Activated naive CD8-positive, alpha-beta T cell treated with anti-CD3 and anti-CD28 coated beads, Interleukin-2, amount 10 ng/mL, durations not matched to agents 7 days and 5 days (primary cell): ENCODE measurements around the gene NUTM2F. TPM values are rescaled to one million over a fixed set of nuclear protein-coding genes. Genes with fewer than 3 reads are reported as not detected.
"Not testable (repeated sequence)": the region's sequence is repeated elsewhere in the genome, so short reads cannot be mapped to it uniquely, and the experiment has no call there.

Source experiments
- ATAC-seq: fragments of 150-1000 bp; cut with Tn5 transposase; one replicate; pipeline ENCODE4 v1.10.0; 2021; ENCODE audit warnings: low read depth, moderate library complexity
- POLR2A ChIA-PET: fragments of 350-600 bp; sonication (Branson Sonifier 250); formaldehyde crosslinking; loops from one replicate; lab custom pipeline; 2021; ENCODE audit warnings: antibody characterized with exemption; lab: Charles Lee
- DNase-seq: peaks from one replicate; pipeline ENCODE4 v3.0.0; 2021
- H3K27ac Mint-ChIP-seq: one replicate; pipeline ENCODE4 v1.8.0; 2022; ENCODE audit warnings: mild to moderate bottlenecking, mixed read lengths
- H3K27me3 Mint-ChIP-seq: one replicate; pipeline ENCODE4 v1.8.0; 2022; ENCODE audit warnings: mild to moderate bottlenecking, moderate library complexity, mixed read lengths
- H3K36me3 Mint-ChIP-seq: one replicate; pipeline ENCODE4 v1.8.0; 2021; ENCODE audit warnings: mild to moderate bottlenecking, mixed read lengths
- H3K4me1 Mint-ChIP-seq: one replicate; pipeline ENCODE4 v1.8.0; 2021; ENCODE audit warnings: mixed read lengths
- H3K4me3 Mint-ChIP-seq: one replicate; pipeline ENCODE4 v1.8.0; 2022; ENCODE audit warnings: mild to moderate bottlenecking, moderate library complexity, mixed read lengths
- H3K9me3 Mint-ChIP-seq: one replicate; pipeline ENCODE4 v1.8.0; 2021; ENCODE audit warnings: mixed read lengths
- total RNA-seq, 2 experiments: library from RNA; stranded (reverse); gene quantifications; one replicate each; pipeline ENCODE4 v1.2.3, GENCODE V29; 2021

The NUTM2F gene, protein sequence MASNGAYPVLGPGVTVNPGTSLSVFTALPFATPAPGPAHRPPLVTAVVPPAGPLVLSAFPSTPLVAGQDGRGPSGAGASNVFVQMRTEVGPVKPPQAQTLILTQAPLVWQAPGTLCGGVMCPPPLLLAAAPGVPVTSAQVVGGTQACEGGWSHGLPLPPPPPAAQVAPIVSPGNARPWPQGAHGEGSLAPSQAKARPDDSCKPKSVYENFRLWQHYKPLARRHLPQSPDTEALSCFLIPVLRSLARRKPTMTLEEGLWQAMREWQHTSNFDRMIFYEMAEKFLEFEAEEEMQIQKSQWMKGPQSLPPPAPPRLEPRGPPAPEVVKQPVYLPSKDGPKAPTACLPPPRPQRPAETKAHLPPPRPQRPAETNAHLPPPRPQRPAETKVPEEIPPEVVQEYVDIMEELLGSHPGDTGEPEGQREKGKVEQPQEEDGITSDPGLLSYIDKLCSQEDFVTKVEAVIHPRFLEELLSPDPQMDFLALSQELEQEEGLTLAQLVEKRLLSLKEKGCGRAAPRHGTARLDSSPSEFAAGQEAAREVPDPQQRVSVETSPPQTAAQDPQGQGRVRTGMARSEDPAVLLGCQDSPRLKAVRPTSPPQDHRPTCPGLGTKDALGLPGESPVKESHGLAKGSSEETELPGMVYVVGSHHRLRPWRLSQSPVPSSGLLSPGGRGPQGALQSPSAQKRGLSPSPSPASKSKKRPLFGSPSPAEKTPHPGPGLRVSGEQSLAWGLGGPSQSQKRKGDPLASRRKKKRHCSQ
- not detected for total RNA-seq

DNA sequence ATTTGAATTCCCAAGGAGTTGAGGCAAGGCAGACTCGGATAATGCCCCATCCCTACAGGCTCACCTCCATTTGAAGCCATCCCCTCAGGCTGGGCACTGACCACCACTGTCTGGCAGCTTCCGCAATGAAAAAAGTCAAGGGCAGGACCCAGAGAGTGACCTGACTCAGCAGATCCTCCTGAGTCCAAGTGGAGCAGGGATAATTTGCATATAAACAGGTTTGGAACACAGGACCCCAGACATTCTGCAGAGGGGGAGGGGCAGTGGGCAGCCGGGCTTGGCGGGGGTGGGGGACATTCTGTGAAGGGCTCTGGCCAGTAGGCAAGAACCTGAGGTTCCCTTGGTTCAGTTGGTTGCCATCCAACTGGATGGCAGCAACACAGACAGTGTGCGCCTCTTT, at the start of gene NUTM2F:
NUTM2F (minus strand) TSS at position 101 of the 400 bp plus-strand sequence; CDS start at position 80, 21 bp downstream.
- H3K27me3 Mint-ChIP-seq, H3K36me3 Mint-ChIP-seq, DNase-seq, H3K27ac Mint-ChIP-seq, H3K4me3 Mint-ChIP-seq, H3K4me1 Mint-ChIP-seq, POLR2A ChIA-PET, ATAC-seq, H3K9me3 Mint-ChIP-seq: not testable (repeated sequence)

DNA sequence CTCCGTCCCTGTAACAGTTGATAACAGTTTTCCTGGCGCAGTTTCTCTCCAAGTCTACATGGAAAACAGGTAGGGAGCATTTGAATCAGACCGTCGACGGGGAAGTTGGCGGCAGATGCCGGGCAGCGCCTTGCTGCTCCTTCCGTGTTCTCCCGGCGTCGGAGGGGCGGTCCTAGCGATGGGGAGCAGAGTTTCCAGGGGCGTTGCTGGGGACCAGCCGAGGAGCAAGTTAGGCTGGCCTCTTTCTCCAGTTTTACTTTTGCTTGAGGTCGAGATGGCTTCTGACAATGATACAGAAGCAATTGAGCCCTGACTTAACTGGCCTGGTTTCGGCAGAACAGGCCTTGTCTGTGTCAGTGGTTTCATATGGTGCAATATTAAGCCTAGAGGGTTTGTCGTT, 46.8 kb upstream of the NUTM2F start:
- H3K4me1 Mint-ChIP-seq, H3K9me3 Mint-ChIP-seq, H3K36me3 Mint-ChIP-seq, H3K27me3 Mint-ChIP-seq, POLR2A ChIA-PET: not testable (repeated sequence)
- ATAC-seq (peak; percentile 51), DNase-seq (peak; percentile 38)
- Mint-ChIP-seq H3K27ac (peak overlapping the region; percentile 88), H3K4me3 (peak overlapping the region; percentile 90)

DNA sequence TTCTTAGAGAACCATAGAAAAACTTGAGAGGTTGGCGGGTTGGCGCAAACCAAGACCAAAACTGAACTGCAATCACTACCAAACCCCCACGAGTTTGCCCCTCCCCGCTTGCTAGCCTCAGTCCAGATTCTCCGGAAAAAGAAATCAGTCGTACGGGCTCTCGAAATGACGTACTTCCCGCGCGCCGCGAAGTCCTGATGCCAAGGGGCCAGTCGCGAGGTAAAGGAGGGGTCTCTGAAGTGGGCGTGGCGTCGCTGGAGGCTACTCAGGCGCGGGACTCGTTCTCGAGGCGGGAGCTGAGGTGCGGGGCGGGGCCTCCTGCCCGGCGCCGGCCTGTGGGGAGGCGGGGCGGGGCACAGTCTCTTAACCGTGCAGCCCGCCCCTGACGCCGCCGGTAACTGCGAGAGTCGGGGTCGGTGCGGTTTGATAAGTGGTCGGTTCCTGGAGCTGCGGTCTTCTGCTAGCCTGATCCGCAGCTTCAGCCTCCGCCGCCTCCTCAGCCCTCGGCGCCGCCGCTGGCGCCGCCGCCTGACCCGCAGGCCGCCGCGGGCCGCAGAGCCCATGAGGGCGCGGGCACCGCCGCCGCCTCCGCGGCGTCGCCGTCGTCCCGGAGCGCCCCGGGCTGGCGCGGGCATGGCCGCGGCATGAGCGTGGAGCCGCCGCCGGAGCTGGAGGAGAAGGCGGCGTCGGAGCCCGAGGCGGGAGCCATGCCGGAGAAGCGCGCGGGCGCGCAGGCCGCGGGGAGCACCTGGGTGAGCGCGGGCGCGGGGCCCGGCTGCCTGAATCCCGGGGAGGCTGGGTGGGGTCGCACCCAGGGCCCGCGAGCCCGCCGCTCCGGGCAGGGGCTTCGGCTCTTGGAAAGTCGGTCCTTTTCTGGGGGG, 46.0 kb upstream of the NUTM2F start:
- H3K4me1 Mint-ChIP-seq, H3K36me3 Mint-ChIP-seq, H3K9me3 Mint-ChIP-seq, H3K27me3 Mint-ChIP-seq, POLR2A ChIA-PET: not testable (repeated sequence)
- peak overlapping the region; percentile 88 for H3K27ac Mint-ChIP-seq
- ATAC-seq, result peak; percentile 97
- peak; percentile 91 for DNase-seq
- H3K4me3 Mint-ChIP-seq, result peak overlapping the region; percentile 90

DNA sequence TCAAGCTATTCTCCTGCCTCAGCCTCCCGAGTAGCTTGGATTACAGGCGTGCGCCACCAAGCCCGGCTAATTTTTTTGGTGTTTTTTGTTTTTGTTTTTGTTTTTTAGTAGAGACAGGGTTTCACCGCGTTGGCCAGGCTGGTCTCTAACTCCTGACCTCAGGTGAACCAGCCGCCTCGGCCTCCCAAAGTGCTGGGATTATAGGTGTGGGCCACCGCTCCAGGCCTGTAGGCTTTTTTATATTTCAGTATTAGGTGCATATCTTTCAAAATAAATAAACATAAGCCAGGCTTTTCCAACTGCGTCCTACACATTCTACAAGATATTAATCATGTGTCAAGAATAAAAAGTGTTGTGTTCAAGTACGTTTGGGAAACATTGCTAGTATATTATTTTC, 45.3 kb upstream of the NUTM2F start:
- H3K4me1 Mint-ChIP-seq, H3K36me3 Mint-ChIP-seq, POLR2A ChIA-PET, ATAC-seq, DNase-seq, H3K27me3 Mint-ChIP-seq, H3K9me3 Mint-ChIP-seq: not testable (repeated sequence)
- peak overlapping the region; percentile 87 for H3K27ac Mint-ChIP-seq
- peak overlapping the region; percentile 82 for H3K4me3 Mint-ChIP-seq

DNA sequence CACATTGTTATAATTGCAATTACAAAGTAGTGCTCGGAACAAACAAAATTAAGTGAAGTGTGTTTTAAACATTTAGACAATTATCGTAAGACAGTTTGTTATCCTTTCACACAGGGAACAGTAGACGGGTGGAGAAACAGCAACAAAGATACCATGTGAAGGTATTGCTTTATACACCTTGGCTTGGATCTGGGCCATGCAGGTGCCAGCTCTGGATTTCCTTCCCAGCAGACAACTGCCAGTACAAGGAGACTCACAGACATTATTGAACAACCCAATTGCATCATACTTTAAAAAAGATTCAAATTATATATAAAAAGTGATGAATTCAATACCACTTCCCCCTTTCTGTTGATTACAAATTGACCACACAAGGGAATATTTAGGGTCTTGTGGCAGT, 41.8 kb upstream of the NUTM2F start:
- ATAC-seq, H3K4me1 Mint-ChIP-seq, H3K27ac Mint-ChIP-seq, H3K27me3 Mint-ChIP-seq, POLR2A ChIA-PET, H3K36me3 Mint-ChIP-seq, H3K4me3 Mint-ChIP-seq, DNase-seq, H3K9me3 Mint-ChIP-seq: not testable (repeated sequence)

DNA sequence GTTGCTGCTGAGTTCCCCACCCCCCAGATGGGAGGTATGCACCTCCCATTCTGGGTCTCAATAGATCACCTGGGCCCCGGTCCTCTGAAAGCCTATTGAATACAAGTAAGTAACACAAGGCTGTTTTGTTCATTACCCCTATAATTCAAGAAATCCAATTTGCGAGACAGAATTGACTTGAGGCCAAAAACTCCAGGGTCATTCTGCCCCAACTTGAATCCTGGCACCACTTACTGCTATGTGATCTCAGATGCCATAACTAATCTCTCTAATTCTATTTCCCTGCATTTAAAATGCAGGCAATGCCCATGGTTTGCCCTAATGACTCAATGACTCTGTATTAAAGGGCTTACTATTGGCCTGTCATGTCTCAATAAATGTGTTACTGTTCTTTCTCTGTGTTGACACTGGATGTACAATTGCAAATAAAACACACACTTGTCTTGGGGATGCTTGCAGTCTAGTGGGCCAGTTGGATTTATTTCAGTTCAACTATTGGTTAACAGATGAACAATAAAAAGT, 35.7 kb upstream of the NUTM2F start:
- H3K27ac Mint-ChIP-seq, DNase-seq, H3K36me3 Mint-ChIP-seq, ATAC-seq, POLR2A ChIA-PET, H3K4me3 Mint-ChIP-seq, H3K9me3 Mint-ChIP-seq, H3K27me3 Mint-ChIP-seq, H3K4me1 Mint-ChIP-seq: not testable (repeated sequence)

DNA sequence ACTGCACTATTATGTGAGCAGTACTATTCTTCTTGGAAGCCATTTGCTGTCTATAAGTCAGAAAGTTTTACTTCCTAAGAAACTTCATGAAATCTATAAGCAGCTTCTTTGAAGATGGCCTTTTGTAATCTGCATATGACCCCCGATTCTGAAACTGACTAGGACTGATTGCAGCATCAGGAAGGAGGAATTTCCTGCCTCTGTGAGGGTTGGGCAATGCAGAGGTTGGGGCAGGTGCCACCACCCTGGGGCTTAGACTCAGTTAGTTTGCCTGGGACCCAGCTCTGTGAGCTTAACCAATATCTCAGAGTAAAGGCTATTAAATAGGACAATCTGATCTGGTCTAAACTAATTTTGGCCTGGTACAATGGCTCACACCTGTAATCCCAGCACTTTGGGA, 28.7 kb upstream of the NUTM2F start:
- H3K27me3 Mint-ChIP-seq, ATAC-seq, DNase-seq, H3K27ac Mint-ChIP-seq, H3K4me3 Mint-ChIP-seq, H3K4me1 Mint-ChIP-seq, H3K9me3 Mint-ChIP-seq, H3K36me3 Mint-ChIP-seq, POLR2A ChIA-PET: not testable (repeated sequence)

DNA sequence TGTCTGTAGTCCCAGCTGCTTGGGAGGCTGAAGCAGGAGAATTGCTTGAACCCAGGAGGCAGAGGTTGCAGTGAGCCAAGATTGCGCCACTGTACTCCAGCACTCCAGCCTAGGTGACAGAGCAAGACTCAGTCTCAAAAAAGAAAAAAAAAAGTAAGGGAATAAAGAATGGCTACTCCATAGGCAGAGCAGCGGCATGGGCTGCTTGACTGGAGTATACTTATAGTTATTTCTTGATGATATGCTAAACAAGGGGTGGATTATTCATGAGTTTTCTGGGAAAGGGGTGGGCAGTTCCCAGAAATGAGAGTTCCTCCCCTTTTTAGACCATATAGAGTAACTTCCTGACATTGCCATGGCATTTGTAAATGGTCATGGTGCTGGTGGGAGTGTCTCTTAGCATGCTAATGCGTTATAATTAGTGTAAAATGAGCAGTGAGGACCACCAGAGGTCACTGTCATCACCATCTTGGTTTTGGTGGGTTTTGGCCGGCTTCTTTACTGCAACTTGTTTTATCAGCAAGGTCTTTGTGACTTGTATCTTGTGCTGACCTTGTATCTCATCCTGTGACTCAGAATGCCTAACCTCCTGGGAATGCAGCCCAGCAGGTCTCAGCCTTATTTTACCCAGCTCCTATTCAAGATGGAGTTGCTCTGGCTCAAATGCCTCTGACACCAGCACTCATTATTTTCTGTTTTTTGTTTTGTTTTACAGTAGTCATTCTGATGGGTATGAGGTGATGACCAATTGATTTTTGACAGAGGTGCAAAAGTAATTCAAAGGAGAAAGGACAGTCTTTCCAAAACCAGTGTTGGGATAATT, 23.7 kb upstream of the NUTM2F start:
- H3K27ac Mint-ChIP-seq, H3K9me3 Mint-ChIP-seq, H3K36me3 Mint-ChIP-seq, H3K4me3 Mint-ChIP-seq, DNase-seq, POLR2A ChIA-PET, H3K27me3 Mint-ChIP-seq, H3K4me1 Mint-ChIP-seq, ATAC-seq: not testable (repeated sequence)

DNA sequence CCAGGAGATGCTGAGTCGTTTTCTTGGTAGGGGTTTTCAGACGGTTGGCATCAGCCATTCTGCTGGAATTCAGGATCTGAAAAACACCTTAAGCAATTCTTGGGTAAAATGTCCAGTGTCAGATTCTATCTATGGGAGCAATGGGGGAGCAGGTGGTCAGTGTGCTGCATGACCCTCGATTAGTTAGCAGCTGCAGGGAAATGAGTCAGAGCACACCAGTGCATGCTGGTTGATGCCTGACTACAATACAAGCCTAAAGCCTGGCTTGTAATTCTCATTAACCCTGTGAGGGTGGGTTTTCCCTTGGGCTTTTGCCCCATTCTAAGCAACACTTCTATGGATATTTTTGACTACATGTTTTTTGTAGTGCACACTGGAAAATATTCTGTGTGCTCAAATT, 20.3 kb upstream of the NUTM2F start:
- H3K27me3 Mint-ChIP-seq, ATAC-seq, H3K4me1 Mint-ChIP-seq, H3K36me3 Mint-ChIP-seq, H3K4me3 Mint-ChIP-seq, POLR2A ChIA-PET, H3K27ac Mint-ChIP-seq, H3K9me3 Mint-ChIP-seq, DNase-seq: not testable (repeated sequence)

DNA sequence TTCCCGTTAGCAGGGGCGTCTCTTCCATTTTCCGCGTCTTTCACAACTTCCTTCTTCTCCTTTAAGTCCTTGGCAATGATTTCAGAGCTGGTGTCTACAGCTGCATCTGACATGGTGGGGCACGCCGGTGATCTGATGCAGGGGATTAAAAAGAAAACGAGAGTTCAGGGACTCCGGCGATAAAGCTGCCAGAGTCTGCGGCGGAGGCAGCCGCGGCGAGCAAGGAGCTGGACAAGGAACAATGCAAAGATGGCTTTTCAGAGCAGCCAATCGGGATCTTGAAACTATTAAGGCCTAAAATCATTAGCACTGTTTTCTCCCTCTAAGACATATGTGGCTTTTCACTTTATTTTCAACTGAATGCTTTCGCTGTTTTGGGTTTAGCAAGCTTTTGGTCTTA, 19.0 kb upstream of the NUTM2F start:
- H3K4me1 Mint-ChIP-seq, H3K27ac Mint-ChIP-seq, H3K9me3 Mint-ChIP-seq, DNase-seq, ATAC-seq, H3K27me3 Mint-ChIP-seq, H3K36me3 Mint-ChIP-seq, H3K4me3 Mint-ChIP-seq, POLR2A ChIA-PET: not testable (repeated sequence)

DNA sequence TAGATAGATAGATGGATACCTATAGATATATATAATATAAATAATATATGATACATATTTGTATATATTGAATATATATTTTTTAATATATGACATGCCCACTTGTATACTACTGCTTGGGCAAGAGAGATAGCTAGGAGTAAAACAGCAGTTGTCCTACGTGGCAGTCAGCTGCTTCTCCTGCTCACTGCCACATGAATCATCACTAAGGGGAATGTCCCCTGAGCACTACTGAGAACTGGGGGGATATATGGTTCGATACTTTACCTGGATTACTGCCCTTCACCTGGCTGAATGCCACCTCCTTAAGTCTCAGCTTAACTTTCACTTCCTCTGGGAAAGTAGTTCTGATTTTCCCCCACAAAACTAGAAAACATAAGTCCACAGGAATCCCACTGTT, 13.3 kb upstream of the NUTM2F start:
- H3K4me3 Mint-ChIP-seq, H3K9me3 Mint-ChIP-seq, DNase-seq, H3K4me1 Mint-ChIP-seq, H3K27ac Mint-ChIP-seq, ATAC-seq, H3K27me3 Mint-ChIP-seq, POLR2A ChIA-PET, H3K36me3 Mint-ChIP-seq: not testable (repeated sequence)

DNA sequence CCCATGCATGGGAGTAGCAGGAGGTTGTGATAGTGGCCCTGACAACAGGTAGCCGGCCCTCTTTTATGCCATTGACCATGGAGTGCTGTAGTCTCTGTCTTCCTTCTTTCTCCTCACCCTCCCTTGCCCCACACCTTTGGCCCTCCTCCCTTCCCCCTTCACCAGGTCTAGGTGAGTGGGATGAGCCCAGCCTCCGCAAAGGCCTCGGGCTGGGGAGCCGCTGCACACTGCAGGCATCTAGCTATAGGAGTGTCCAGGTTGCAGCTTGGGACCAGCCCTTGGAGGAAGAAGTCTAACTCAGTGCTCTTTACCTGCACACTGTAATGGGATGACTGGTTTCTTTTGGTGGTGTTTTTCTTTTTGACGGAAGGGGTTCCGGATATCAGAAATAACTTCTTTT, 12.3 kb upstream of the NUTM2F start:
- H3K9me3 Mint-ChIP-seq, H3K27ac Mint-ChIP-seq, H3K27me3 Mint-ChIP-seq, POLR2A ChIA-PET, H3K36me3 Mint-ChIP-seq, ATAC-seq, H3K4me1 Mint-ChIP-seq, DNase-seq, H3K4me3 Mint-ChIP-seq: not testable (repeated sequence)
